ENCODE measurements around the gene MRPL10.

MRPL10 gene

DNA sequence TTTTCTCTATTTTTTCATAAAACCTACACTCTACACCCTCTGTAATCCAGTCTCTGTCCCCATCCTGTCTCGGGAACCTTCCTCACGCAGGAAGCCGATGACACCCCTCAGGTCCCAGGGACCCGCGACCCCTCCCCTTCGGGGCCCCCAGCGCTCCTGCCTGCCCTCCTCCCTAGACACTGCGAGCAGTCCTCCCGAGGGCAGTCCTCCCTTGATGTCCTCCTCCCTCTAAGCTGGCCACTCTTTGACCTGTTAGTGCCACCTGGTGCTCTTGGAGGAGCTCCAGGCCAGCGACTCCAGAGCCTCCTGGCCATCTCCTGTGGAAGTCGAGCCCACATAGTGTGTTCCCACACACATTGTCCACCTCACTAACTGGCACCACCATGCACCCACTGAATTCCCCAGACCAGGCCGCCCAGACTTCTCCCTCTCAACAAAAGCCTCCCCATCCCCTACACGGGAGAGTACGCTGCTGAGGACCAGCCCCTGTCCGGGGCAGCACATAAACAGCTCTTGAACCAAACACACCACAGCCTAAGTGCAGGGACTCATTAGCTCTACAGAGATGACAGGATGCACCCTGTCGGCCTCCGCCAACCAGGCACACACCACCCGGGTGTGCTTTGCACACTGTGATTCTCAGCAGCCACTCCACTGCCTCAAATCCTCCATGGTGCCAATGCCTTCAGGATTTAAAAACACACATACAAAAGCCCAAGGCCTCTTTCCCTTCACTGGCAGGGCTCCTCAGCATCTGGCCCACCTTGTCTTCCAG is 19.0 kb downstream of the MRPL10 start:
- DNase-seq, result no peak

DNA sequence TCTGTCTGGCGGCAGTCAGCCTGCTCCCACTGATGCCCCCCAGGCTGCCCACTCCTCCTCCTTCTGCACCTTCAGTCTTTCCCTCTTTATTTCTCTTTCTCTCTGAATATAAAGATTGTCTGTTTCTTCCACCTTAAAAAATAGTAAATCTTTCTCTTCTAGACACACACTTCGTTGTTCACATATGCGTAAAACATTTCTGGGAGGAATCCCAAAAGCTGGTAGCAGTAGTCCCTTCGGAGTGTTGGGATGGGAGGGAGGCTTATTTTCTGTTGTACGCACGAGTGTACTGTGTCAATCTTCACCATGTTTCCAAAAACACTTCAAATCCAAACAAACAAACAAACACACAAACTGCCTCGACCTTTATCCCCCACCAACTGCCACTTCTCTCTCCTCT is 19.6 kb downstream of the MRPL10 start:
- DNase-seq, result no peak

DNA sequence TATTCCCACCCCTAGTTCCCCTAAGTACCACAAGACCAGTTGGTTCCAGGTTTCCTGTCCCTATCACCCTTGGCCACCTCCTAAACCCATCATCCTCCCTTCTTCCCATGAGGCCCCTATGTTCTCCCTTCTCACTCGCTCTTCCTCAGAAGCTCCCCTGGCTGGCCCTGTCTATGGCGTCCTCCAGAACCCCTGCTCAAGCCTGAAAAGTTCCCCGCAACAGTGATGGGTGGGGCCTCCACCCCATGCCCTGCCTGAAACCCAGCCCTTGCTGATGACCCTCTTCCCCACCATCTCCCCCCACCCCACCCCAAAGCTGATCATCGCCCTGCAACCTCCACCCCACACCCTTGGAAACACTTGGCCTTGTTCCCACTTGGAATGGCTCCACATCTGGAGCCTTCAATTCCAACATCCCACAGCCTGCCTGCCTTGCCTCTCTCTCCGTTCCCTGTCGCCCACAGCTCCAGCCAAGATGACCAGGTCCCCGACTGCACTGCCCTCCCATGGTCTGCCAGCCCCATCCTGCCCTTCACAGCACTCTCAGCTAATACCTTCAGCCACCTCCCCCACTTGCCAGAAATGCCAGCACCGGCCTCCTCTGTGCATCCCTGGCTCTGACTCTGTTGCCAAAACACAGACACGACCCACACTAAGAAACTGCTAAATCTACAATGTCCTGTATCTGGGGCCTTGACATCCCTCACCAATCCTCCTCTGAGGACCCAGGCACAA is 20.3 kb downstream of the MRPL10 start:
- DNase-seq, result no peak

DNA sequence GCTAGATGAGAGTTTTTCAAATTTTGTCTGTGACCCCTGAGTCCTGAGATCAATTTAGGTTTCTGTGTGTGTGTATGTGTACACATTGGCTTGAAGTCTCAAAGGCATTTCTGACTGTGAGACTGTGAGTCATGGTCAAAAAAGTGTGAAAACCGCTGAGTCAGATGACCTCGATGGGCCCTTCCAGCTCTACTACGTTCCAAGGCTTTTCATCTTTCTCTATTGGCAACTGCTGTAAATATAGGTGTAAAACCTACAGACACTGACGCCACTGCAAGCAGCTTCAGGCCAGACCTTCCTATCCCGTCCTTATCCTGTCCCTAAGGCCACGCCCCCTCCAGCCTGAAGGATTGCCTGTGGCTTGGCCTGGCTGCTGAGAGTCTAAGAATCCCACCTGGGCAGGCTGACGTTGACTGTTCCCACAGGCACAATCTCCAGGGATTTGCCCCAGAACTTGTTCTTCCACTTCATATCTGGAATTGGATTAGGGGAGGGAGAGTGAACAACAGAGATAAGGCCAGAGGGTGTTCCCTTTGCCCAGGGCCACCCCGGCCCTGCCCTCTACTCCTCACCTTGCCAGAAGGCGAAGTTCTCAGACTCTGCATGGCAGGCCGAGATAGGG is 21.0 kb downstream of the MRPL10 start:
- DNase-seq, result peak; percentile 76

DNA sequence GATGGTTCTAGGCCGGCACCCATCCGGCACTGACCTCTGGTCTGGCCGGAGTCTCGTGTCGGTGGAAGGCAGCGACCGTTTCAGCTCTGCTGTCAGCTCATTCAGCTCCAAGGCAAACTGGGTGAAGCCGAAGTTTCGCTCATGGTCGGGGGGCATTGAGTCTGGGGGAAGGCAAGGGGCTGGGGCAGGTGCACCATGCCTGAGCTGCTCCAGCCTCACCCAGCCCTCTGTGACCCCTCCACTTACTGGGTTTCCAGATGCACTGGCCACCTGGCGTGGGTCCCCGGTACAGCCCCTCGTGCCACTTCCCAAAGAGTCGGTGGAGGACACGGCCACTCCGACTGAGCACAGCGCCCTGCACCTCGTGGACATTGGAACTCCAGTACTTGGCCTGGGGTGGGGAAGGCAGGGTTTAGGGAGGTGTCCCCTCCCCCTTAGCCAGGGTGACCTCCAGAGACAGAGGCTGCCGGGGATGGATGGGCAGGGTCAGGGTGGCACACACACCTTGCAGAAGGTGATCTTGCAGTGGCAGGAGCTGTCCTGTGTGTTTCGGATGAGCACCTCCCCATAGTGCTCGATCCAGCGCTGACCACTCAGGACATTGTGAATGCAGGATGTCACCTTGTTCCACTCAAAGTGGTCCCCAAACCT is 22.4 kb downstream of the MRPL10 start:
- DNase-seq, result no peak

DNA sequence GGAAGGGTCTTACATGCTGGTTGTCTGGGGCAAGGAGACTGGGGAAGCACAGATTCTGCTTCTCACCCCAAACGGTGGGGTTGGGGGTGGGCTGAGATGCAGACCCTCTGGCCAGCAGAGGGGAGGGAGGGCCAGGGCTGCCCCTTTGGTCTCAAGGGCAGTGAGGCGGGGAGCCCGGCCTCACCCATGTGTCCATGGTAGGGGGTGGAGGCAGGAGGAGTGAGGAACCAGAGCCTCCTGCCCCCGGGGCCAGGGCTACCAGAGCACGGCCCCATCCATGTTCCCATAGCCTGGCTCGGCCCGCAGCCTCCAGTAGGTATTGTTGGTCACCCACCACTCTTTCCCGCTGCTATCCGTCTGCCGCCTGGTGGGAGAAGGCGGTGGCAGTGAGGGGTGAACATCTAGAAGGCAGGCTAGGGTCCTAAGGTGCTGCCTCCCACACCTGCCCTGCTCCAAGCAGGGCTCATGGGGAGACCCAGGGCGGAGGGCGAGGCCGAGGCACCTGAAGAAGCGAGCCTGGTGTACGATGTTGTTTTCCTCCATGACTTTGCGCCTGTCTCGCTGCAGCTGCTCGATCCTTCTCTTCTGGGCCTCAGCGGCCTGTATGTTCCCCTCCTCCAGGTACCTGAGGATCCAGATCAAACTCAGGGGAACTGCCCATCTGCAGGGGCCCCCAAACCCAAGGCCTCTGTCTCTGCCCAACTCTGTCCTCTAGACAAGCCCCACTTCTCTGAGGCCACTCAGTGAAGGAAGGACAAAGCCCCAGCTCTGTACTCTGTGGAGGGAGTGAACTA is 23.1 kb downstream of the MRPL10 start:
- no peak for DNase-seq

DNA sequence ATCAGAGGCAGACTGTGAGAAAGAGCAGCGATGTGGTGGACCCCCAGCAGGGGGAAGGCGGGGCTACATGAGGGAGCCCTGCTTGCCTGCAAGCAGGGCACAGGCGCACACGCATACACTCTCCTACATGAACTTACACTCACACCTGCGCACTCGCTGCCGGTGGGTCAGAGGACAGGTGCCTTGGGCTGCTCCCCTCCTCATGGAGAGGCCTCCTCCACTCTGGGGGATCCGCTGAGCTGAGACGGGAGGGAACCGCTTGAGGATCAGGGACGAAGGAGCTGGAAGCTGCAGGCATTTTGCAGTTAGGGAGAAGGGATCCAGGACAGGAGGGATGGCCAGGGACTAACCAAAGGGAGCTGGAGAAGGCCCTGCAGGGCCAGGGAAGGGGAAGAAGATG is 23.9 kb downstream of the MRPL10 start:
- DNase-seq, result no peak

DNA sequence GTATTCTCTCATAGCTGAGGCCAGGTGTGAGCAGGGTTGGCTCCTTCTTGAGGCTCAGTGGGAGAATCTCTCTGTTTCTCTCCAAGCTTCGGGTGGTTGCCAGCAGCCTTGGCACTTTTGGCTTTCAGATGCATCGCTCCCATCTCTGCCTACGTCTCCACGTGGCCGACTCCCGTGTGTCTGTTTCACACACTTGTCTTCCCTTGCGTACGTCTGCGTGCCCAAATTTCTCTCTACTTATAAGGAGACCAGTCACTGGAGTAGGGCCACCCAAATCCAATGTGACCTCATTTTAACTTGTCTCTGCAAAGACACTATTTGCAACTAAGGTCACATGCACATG is 24.5 kb downstream of the MRPL10 start:
- DNase-seq, result no peak

DNA sequence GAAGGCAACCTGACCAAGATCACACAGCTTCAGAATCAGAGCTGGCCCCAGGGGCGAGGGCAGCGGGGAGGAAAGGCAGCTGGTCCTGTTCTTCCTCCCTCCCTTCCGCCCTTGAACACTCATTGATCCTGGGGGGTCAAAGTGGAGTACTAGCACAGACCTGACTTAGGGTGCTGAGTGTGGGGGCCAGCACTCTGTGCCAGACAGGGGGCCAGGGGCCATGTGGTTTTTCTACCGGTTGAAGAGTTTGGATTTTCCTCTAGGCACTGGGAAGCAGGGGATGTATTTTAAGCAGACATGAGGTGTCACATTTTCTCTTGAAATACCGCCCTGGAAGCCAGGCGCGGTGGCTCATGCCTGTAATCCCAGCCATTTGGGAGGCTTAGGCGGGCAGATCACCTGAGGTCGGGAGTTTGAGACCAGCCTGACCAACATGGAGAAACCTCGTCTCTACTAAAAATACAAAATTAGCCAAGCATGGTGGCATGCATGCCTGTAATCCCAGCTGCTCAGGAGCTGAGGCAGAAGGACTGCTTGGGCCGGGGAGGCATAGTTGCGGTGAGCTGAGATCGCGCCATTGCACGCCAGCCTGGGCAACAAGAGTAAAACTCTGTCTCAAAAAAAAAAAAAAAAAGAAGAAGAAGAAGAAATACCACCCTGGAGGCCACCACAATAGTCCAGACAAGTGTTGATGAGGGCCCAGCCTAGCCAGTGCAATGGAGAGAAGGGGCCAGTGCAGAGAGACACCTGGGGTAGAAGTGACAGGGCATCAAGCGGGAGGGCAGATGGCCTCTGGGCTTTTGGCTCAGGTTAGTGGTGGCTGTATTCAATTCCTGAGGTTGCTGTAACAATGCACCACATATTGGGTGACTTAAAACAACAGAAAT is 25.1 kb downstream of the MRPL10 start:
- no peak for DNase-seq

DNA sequence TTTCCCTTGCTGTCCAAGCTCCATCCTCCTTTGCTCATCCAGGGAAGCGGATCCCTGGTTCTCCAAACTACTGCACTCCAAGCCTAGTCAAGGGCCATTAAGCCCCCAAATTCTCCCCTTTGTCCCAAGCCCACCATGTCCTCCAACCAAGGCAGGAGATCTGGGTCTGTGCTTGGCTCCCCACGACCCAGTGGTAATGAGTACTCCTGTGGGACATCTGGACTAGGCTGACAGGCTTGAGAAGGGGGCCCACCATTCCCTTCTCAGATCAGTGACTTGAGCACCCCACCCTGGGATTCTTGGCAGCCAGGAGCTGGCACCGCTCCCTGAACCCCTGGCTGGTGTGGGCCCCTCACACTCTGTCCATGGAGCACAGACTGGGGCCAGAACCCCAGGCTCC is 26.9 kb downstream of the MRPL10 start:
- no peak for DNase-seq

DNA sequence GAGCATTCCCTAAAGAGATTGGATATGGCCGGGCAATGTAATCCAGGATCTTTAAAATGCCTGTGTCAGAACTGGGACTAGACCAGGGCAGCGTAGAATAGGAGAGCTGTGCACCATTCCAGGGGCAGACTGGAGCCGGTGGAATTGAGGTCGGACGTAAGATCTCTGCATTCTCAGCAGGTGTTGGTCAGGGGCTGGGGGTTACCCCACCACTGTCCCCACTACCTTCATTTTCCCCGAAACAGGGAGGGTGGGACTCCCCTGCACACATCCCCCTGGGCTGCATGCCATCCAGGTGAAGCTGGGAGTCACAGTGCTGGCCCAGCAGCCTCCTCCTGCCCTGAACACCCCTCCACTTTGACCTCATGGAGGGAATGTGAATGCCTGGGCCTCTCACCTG is 27.6 kb downstream of the MRPL10 start:
- no peak for DNase-seq

DNA sequence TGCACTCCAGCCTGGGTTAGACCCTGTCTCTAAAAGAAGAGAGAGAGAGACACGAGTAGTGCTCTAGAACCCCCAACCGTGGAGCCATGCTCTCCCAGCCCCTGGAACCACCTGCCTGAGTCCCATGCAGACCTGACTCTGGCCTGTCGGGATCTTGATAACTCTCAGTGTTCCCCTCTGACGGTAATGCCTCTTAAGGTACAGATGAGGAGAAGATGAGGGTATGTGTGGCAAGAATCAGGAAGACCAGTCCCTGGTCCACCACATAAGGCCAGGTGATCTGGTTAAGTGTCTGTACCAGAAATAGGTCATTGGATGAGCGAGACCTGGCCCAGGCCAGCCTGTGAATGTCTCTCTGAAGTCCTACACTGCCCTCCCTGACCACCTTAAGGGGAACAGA is 28.1 kb downstream of the MRPL10 start:
- DNase-seq, result no peak

DNA sequence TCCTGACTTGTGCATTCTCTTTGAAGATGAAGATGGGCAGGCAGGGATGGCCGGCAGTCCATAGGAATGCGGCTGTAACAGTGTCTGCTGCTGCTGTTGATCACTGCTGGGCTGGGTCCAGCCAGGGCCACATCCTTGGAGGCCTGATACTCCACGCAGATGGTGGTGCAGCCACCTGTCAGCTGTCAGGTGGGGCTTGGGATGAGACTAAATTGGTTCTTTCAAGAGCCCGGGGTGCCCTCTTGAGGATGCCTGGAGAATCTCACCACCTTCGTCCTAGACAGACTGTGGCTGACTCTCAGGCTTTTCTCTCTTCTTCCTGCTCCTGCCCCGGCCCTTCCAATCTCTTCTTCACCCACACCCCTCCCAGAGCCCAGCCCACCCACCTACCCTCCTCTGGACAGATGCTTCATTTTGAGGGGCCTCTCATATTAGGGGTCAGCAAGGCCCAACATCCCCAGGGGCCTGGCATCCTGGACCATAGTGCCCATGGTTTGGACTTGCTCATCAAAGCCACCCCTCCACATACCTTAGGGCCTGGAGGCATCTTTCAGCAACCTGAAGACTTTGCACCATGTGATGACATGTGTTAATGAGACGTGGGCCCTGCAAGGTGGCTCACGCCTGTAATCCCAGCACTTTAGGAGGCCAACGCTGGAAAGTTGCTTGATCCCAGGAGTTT is 28.9 kb downstream of the MRPL10 start:
- peak; percentile 73 for DNase-seq

DNA sequence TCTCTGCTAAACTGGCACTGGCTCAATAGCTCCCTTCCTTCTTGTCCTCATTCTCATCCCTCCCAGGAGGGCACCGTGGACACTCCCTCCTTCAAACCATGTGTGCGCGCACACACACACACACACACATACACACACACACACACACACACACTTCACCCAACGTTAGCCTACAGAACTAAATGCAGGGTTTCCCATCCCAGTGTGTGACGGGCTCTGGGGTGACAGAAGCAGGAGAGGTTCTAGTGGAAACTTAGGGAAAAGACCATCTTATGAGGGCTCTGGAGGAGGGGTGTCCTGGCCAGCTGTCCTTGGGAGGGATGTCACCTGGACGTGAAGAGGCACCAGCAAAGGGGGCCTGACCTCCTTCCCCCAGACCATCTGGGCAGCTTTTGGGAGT is 29.4 kb downstream of the MRPL10 start:
- no peak for DNase-seq

DNA sequence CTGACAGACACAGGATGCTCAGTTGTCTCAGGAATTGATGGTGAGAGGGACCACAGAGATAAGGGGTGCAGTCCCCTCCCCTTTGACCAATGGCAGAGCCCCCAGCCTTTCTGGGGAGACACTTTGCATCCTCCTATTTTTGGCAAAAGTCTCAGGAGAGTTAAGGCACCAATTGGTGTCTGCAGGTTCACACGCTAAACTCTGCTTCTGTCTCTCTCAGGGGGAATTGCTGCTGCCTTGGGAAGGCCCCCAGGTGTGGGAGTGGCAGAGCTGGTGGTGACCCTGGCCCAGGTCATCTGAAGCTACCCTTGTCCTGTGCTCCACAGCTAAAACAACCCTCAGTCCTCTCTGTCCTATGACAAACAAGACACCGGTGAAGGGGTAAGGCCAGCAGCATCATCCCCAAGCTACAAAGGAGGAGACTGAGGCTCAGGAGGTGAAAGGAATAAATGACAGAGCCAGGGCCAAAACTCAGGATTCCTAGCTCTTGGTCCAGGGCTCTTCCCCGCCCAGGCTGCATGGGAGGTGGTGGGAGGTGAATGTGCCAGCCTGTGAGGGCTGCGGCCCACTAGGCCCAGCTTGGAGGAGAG is 30.1 kb downstream of the MRPL10 start:
- DNase-seq, result no peak

DNA sequence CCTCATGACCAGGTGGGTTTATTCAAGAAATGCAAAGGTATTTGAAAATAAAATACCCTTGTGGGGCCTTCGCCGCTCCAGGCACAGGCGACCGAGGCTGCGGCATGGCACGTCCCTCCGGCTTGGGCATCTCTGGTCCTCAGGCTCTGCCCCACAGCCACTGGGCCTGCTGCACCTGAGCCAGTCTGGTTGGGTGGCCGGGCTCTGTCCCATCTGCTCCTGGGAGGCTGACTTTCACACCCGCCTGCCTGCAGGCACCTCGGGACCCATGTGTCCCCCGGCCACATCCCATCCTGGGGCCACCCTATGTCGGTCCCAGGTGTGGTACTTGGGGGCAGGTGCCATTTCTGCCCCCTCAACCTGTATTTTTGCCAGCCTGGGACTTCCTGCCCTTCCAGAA is 30.7 kb downstream of the MRPL10 start:
- DNase-seq, result no peak

DNA sequence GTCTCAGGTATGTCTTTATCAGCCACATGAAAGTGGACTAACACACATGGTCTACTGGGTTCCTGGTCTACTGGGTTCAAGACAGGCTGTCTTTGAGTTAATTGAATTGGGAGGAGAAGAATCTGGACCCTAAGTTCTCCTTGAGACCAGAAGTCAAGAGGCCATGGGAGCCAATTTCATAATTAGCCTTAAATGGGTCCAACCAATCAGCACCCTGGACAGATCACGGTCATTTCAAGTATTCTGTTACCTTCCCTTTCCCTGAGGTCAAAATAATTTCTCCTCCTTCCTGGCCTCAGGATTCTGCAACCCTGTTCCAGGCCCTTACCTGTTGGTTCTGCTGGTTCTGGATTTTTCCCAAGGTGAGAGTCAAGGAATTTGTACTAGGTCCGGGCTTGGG is 33.5 kb downstream of the MRPL10 start:
- DNase-seq, result no peak

DNA sequence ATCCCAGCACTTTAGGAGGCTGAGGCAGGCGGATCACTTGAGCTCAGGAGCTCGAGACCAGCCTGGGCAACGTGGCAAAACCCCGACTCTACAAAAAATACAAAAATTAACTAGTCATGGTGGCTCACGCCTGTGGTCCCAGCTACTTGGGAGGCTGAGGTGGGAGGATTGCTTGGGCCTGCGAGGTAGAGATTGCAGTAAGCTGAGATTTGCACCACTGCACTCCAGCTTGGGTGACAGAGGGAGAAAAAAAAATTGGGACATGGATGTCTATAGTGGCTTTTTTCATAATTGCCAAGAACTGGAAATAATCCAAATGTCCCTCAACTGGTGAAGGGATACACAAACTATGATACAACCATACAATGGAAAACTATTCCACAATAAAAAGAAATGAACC is 38.4 kb downstream of the MRPL10 start:
- no peak for DNase-seq

DNA sequence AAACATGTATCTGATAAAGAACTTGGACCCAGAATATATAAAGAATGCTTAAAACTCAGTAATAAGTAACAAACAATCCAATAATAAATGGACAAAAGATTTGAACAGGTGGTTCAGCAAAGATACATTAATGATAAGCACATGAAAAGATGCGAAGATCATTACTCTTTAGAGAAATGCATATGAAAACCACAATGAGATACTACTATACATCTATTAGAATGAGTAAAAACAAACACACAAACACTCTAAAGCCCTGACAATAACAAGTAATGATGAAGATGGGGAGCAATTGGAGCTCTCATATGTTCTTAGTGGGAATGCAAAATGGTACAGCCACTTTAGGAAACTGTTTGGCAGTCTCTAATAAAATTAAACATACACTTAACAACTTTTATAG is 38.9 kb downstream of the MRPL10 start:
- no peak for DNase-seq

DNA sequence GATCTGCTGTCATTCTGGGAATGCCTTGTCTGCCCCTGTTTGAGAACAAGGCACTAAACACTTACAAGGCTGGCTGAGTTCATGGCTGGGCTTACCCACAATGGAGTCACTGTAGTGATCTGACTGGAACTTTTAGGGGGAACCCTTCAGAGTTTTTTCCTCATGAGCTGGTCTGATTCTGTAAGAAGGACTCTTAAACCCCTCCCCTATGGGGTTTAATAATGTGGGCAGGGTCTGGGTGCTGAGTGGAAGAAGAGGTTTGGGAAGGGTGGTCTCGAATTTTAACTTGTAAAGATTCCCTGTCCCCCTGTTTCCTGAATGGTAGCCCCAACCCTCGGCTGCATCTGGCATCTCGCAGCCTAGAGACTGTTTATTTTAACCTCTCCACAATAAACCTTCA is 40.3 kb downstream of the MRPL10 start:
- DNase-seq, result no peak

Measured in activated CD4-positive, alpha-beta T cell treated with anti-CD3 and anti-CD28 coated beads, Interleukin-10, Interleukin-2, amounts not matched to agents 100 ng/mL and 50 ng/mL, durations not matched to agents 16 hours and 8 hours (primary cell).